ENCODE measurements around the gene CDC42EP2. TPM values are rescaled to one million over a fixed set of nuclear protein-coding genes. Genes with fewer than 3 reads are reported as not detected.

CDC42EP2 gene
- total RNA-seq, 1 experiment from 2014 or later = 11.9 TPM

GRCh38 chr11:65303555-65303954 is 11.1 kb upstream of the CDC42EP2 start:
- no peak overlapping the region for H3K14ac ChIP-seq (ENCODE audit: insufficient read depth, low read length)
- no peak overlapping the region for H3T11ph ChIP-seq (ENCODE audit: low read length)
- H2AFZ ChIP-seq (ENCODE audit: low read length) = no peak overlapping the region
- H2BK12ac ChIP-seq (ENCODE audit: insufficient read length, low read depth, low read length) = no peak overlapping the region
- no peaks in the 10 kb centered on the region for H3K4me1 ChIP-seq (ENCODE audit: insufficient read depth, low read length)
- H2BK20ac ChIP-seq (ENCODE audit: low read depth, low read length, poor library complexity, severe bottlenecking) = no peak overlapping the region
- no peak overlapping the region for H2BK15ac ChIP-seq (ENCODE audit: low read depth, low read length)
- no peak for TF ChIP-seq CTCF (conservative IDR thresholded peaks at IDR 0.05)
- no peaks in the 10 kb centered on the region for H3K79me1 ChIP-seq (ENCODE audit: insufficient read depth, low read depth, low read length, poor library complexity, severe bottlenecking)
- H3K27ac Mint-ChIP-seq = no peak overlapping the region
- H4K5ac ChIP-seq (ENCODE audit: insufficient read length, low read depth, low read length) = no peak overlapping the region
- WGBS (ENCODE audit: extremely low coverage, insufficient read length, low lambda C conversion rate) = no CpG with 5 or more reads among the region's 3 CpGs
- DNase-seq = no peak
- H3K36me3 Mint-ChIP-seq (ENCODE audit: insufficient read depth in 1 of 3, low read depth in 3 of 3) = peaks cover 15 to 34% (median 31%) of the 10 kb centered on the region in 3 experiments; a peak in 6 of 7 replicates
- no peak overlapping the region for H3K4me3 Mint-ChIP-seq
- peaks cover 13% of the 10 kb centered on the region for H3K27me3 Mint-ChIP-seq (ENCODE audit: low read depth)
- H4K91ac ChIP-seq (ENCODE audit: insufficient read length, low read depth, low read length) = no peak overlapping the region
- H3K9me3 Mint-ChIP-seq = no peaks in the 10 kb centered on the region
- no peak overlapping the region for H3K27ac ChIP-seq (ENCODE audit: insufficient read length, low read depth, low read length)
- peaks cover 13 to 21% of the 10 kb centered on the region in 2 experiments for H3K4me1 Mint-ChIP-seq
- H3K27me3 ChIP-seq (ENCODE audit: insufficient read depth, low read length) = no peaks in the 10 kb centered on the region; the same call in 1 of the 2 replicates
- no peak overlapping the region for H3K9ac ChIP-seq (ENCODE audit: extremely low read depth, insufficient read length, low read length)
- H3K23ac ChIP-seq (ENCODE audit: insufficient read length, low read depth, low read length) = no peak overlapping the region
- H3K4ac ChIP-seq (ENCODE audit: low read depth, low read length) = no peak overlapping the region
- H3K18ac ChIP-seq (ENCODE audit: insufficient read length, low read depth, low read length) = no peak overlapping the region
- H3K79me2 ChIP-seq (ENCODE audit: insufficient read depth, low read length) = no peaks in the 10 kb centered on the region
- H2BK120ac ChIP-seq (ENCODE audit: low read depth, low read length, poor library complexity, severe bottlenecking) = no peak overlapping the region
- no peak overlapping the region for H3K56ac ChIP-seq (ENCODE audit: insufficient read length, low read depth, low read length)
- H4K20me1 ChIP-seq (ENCODE audit: control insufficient read depth, insufficient read depth, insufficient read length) = no peaks in the 10 kb centered on the region
- no peaks in the 10 kb centered on the region for H3K9me3 ChIP-seq (ENCODE audit: control insufficient read depth, low read depth, low read length)
- H2BK5ac ChIP-seq (ENCODE audit: insufficient read length, low read length) = no peak overlapping the region
- no peak overlapping the region for H2AK5ac ChIP-seq (ENCODE audit: insufficient read length, low read length)
- H4K8ac ChIP-seq (replicated peaks; ENCODE audit: insufficient read length, low read depth, low read length) = no peak overlapping the region
- H3K23me2 ChIP-seq (ENCODE audit: insufficient read length, low read depth, low read length, poor library complexity, severe bottlenecking) = no peaks in the 10 kb centered on the region
- H3K4me2 ChIP-seq (ENCODE audit: insufficient read depth, insufficient read length, low read length) = no peak overlapping the region

All from H9 (cell line).